GM18873 (cell line): ENCODE measurements around the gene PLAAT2.

ENCODE experiments used
- ATAC-seq: cut with Tn5 transposase; IDR thresholded peaks from one replicate; pipeline ENCODE4 v1.9.1; 2021; ENCODE audit warnings: mild to moderate bottlenecking, moderate library complexity, moderate number of reproducible peaks; ENCODE audit not compliant: unreplicated experiment, low FRiP score

The PLAAT2 gene

DNA sequence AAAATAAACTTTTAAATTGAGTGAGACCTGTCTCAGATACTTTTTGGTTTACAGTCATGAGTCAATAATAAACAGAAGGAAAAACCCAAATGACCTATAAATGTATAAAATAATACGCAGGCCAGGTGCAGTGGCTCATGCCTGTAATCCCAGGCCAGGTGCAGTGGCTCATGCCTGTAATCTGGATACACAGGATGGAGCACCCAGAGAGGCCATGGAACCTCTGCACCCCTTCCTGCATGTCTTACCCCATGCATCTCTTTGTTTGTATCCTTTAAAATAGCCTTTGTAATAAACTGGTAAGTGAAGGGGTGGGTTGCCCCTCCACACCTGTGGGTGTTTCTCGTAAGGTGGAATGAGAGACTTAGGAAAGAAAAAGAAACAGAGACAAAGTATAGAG is 35.5 kb downstream of the PLAAT2 start:
- ATAC-seq: no peak

DNA sequence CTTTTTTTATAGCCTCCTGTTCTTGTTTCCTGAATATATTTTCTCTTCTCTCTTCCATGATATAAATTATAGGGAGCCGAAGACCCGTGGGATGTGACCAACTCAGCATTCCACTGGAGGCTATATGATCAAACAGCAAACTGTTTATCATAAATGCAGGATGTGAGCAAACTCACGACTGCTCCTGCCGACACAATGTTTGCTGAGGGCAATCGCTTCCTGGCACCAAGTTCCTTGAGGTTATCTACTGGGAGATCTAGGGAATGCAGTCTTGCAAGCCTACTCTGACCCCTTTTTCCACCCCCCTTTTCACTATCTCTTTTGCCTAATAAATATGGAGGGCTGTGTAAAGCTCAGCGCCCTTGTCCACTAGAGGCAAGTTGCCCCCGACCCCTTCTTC is 40.0 kb downstream of the PLAAT2 start:
- no peak for ATAC-seq

DNA sequence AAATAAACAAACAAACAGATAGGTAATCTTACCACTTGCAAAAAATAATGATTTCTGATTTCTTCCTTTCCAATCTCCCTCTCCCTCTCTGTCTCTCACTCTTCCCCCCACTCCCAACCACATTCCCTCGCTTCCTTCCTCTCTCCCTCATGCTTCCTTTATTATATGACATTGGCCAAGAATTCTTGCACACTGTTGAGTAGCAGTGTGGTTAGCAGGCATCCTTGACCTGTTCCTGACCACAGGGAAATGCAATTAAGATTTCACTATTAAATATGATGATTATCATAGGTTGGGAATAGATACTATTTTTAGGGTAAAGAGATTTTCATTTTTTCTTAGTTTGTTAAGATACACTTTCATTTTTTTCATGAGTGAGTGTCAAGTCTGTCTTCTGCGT is 41.3 kb downstream of the PLAAT2 start:
- ATAC-seq: no peak

DNA sequence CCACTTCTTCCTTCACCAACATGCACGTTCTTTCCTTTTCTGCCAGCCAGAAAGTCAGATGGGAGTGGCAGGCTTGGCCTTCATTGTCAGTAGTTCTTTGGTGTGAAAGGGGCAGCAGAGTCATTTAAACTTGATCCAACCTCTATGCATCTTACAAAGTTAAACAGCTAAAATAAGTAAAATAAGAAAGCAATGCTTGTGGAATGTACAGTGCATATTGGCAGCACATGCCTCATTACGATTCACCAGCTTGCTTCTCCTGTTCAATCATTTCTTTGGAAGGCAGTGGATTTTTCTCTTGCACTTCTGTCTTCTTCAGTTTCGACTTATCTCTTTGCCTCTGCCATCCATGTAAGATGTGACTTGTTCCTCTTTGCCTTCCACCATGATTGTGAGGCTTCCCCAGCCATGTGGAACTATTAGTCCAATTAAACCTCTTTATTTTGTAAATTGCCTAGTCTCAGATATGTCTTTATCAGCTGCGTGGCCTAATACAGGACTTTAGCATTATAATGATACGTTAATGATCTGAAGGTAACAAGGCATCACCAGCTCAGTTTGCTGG is 42.5 kb downstream of the PLAAT2 start:
- ATAC-seq: no peak

GRCh38 chr11:63518548-63518947 is 44.6 kb downstream of the PLAAT2 start:
- ATAC-seq: no peak

DNA sequence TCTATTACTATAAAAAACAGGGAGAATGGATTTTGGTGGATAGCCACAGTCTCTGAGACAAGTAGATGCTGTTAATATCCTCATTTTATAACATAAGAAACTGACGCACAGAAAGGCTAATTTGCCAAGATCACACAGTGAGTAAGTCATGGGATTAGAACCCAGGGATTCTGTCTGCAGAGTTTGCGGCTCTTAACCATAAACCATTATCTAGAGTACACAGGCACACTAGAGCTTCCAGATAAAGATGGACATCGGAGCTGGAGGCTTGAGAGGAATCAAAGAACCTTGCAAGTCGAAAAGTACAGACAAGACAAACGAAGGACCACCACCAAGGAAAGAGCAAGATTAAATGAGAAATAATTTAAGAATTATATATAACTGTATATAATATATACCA is 46.0 kb downstream of the PLAAT2 start:
- ATAC-seq: no peak

GRCh38 chr11:63516109-63516508 is 47.1 kb downstream of the PLAAT2 start:
- ATAC-seq: no peak

DNA sequence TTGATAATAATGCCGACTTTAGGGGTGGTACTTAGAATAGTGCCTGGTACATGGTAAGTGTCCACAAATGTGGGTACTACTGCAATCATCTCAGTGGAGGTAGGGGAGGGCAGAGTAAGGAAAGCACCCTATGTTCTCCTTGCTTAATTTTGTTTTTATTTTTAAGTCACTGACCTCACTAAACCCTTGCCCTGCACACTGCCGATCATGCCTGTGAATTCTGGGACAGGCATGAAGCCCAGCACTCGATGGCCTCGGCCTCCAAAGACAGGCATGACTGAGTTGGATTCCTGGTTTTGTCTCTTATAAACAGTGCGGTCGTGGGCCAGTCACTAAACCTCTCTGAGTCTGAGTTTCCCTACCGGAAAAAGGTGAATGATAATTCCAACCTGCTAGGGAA is 50.4 kb downstream of the PLAAT2 start:
- ATAC-seq: no peak

DNA sequence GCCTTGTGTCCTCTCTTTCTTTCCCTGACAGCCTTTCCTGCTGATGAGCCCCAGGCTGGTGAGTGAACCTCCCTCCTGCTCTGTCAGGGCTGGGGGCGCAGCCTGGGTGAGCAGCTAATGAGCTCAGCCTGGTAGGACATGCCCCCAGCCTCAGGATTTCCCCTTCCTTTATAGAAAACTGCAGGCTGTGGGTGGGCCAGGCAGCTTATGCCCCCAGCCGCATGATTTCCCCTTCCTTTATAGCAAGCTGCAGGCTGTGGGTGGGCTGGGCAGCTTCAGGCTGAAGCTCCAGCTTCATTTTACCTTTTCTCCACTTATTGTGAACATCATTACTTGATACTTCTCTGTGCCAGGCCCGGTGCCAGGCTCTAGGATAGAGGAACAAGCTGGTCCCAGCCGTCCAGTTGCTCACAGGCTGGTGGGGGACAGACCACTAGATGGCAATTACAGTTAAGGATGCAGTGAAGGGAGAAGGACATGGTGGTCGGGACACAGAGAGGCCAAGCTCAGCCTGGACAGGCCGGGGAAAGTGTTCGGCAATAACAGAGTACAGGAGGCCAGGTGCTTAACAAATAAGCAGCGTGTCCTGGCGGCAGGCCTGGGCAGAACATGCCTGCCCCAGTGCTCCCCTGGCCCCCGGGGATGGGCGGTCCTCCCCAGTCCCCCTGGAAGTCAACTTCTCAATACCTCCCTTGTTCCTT is 52.0 kb downstream of the PLAAT2 start:
- ATAC-seq: no peak

DNA sequence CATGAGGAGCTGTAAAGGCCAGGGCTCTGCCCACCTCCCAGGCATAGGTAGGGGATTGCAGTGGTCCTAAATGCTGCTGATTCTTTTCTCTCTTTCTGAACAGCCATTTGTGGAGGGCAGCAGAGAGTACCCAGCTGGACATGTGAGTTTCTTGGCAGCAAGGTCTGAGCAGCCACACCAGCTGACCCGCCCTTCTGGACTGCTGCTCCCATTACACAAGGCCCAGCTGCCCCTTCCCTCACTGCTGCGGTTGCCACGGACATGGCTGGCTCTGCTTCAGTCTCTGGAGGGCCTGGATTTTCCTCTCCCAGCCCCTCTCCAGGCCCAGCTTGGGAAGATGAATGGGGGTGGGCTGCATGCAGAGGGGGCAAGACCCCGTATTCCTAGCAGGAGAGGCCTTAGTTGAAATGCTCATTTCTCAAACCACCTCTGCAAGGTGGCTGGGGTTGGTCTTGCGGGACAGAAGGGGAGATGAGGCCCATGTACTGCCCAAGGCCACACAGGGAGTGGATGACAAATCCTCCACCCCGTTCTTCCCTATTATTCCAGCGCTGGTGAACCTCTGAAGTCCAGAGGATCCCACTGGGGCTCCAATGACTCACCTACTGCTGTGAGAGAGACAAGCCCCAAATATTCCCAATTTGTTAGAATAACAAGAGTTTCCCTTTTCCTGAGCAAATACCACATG is 52.7 kb downstream of the PLAAT2 start:
- ATAC-seq: no peak

DNA sequence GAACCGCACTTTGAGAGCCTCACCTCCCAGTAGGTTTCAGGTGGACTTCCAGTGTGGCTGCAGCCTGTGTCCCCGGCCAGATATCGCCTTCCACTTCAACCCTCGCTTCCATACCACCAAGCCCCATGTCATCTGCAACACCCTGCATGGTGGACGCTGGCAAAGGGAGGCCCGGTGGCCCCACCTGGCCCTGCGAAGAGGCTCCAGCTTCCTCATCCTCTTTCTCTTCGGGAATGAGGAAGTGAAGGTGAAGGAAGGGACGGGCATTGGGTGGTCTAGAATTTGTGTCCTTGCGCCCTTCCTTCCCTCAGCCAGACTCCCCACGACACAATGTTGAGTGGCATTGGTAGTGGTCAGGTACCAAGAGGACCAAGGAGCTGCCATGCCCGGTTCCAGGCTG is 54.4 kb downstream of the PLAAT2 start:
- ATAC-seq: no peak

DNA sequence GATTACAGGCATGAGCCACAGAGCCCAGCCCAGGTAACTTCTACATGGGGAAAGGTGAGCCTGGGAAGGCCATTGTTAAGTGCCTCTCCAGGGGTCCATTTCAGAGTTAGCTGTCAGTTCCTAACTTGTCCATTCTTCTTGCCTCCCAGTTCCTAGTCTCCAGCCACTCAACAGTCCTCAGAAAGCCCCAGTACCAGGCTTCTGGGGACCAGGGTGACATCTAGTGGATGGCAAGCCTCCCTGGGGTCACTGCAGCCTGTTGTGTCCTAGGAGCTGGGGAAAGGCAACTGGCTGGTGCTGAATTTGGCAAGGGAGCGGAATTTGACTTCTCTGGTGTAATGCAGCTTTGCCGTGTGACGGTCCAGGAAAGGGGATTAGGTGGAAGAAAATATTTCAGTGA is 55.2 kb downstream of the PLAAT2 start:
- no peak for ATAC-seq

DNA sequence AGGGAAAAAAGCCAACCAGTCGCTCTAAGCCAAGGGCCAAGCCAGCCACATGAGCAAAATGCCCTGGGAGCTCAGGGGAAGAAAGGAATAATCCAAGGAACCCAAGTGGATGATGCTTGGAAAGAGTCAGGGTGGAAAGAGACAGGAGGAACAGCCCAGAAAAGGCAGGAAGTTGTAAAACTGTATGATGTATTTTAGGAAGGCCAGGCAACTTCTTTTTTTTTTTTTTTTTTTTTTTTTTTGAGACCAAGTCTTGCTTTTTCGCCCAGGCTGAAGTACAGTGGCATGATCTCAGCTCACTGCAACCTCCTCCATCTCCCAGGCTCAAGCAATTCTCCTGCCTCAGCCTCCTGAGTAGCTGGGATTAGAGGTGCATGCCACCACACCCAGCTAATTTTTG is 55.7 kb downstream of the PLAAT2 start:
- ATAC-seq: no peak

GRCh38 chr11:63506876-63507275 is 56.3 kb downstream of the PLAAT2 start:
- ATAC-seq: no peak

- no peak for ATAC-seq
These were observed 57.2 kb downstream of the PLAAT2 start, which contains the start of gene LGALS12 for GRCh38 chr11:63505857-63506528. LGALS12 (plus strand) TSS chr11:63506084; CDS start chr11:63506459, 375 bp downstream.

- ATAC-seq: no peak
These were observed 58.1 kb downstream of the PLAAT2 start for GRCh38 chr11:63504933-63505586.

DNA sequence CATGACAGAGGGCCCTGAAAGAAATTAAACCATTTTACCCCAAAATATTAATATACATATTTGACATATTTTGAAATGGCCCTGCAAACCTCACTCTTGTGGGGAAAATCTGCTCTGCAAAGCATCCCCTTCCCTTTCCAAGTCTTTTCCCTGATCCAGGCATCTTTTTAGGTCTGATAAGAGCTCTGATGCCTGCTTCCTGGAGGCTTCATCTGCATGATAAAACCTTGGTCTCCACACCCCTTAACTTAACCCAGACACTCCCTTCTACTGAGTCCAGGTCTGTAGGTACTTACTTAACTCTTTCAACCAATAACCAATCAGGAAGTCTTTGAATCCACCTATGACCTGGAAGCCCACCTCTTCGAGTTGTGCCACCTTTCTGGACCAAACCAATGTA is 59.1 kb downstream of the PLAAT2 start:
- ATAC-seq: no peak

GRCh38 chr11:63503492-63503891 is 59.7 kb downstream of the PLAAT2 start:
- no peak for ATAC-seq
